Endodermal cell (in vitro differentiated cells): ENCODE results near the gene ST3GAL6. TPM values are rescaled to one million over a fixed set of nuclear protein-coding genes. Genes with fewer than 3 reads are reported as not detected.

Experiments used
- DNase-seq: peaks from one replicate; pipeline ENCODE4 v3.0.0-alpha.2; 2017
- H3K27ac ChIP-seq: 2 replicates; pipeline ENCODE4 v1.5.1; 2013; ENCODE audit warnings: mild to moderate bottlenecking, low read depth, low read length, moderate library complexity
- H3K27me3 ChIP-seq: 2 replicates; pipeline ENCODE4 v1.6.1; 2013; ENCODE audit warnings: mild to moderate bottlenecking, low read length, moderate library complexity; ENCODE audit not compliant: insufficient read depth, control insufficient read depth, poor library complexity, severe bottlenecking
- H3K36me3 ChIP-seq: 2 replicates; pipeline ENCODE4 v1.7.0; 2013; ENCODE audit warnings: mild to moderate bottlenecking, low read length, moderate library complexity; ENCODE audit not compliant: control insufficient read depth, insufficient read depth
- H3K4me1 ChIP-seq: one replicate; pipeline ENCODE4 v1.7.0; 2013; ENCODE audit warnings: low read length; ENCODE audit not compliant: control insufficient read depth, insufficient read depth
- H3K4me3 ChIP-seq: 2 replicates; pipeline ENCODE4 v1.5.1; 2013; ENCODE audit warnings: mild to moderate bottlenecking, low read length, moderate library complexity
- H3K9ac ChIP-seq: 2 replicates; pipeline ENCODE4 v1.6.1; 2013; ENCODE audit warnings: mild to moderate bottlenecking, low read length, moderate library complexity; ENCODE audit not compliant: poor library complexity, severe bottlenecking; ENCODE audit errors: extremely low read depth
- H3K9me3 ChIP-seq: 2 replicates; pipeline ENCODE4 v1.6.1; 2013; ENCODE audit warnings: mild to moderate bottlenecking, low read length, moderate library complexity; ENCODE audit not compliant: control insufficient read depth
- H3K27ac Mint-ChIP-seq: 2 replicates; pipeline ENCODE4 v1.8.0; 2020; ENCODE audit warnings: mixed read lengths
- H3K27me3 Mint-ChIP-seq: 2 replicates; pipeline ENCODE4 v1.8.0; 2021; ENCODE audit warnings: mild to moderate bottlenecking, mixed read lengths; ENCODE audit not compliant: insufficient read depth
- H3K36me3 Mint-ChIP-seq: 2 replicates; pipeline ENCODE4 v1.8.0; 2020; ENCODE audit warnings: low read depth, mixed read lengths
- H3K4me1 Mint-ChIP-seq: 2 replicates; pipeline ENCODE4 v1.8.0; 2020; ENCODE audit warnings: mixed read lengths
- H3K4me3 Mint-ChIP-seq: 2 replicates; pipeline ENCODE4 v1.8.0; 2020; ENCODE audit warnings: mild to moderate bottlenecking, moderate library complexity, mixed read lengths
- H3K9me3 Mint-ChIP-seq: 2 replicates; pipeline ENCODE4 v1.8.0; 2020; ENCODE audit warnings: mild to moderate bottlenecking, mixed read lengths
- CTCF ChIP-seq: fragments of 200-600 bp; sonication (generic); conservative IDR thresholded peaks from 2 replicates; pipeline ENCODE4 v1.5.0; 2021; ENCODE audit warnings: antibody characterized with exemption, mild to moderate bottlenecking
- WGBS, 2 experiments: methylation state at CpG; one replicate each; pipeline versions ENCODE4 v1.1.5 to v1.1.7; 2013; ENCODE audit warnings: missing lambda C conversion rate in 2 of 2, mixed read lengths in 1 of 2; ENCODE audit not compliant: insufficient coverage in 1 of 2, insufficient read length in 1 of 2; 5-methylcytosine and 5-hydroxymethylcytosine counted together
- total RNA-seq, 2 donors: library from RNA; stranded (reverse); fragmentation: NEBNext Ultra II Directional in 1 of 2; extraction: Animal tissue kit (Norgen Biotek cat#: 25700) in 1 of 2; gene quantifications; 2 replicates in 1 of 2; 3 replicates in 1 of 2; pipeline ENCODE4 v1.2.1, GENCODE V29; 2021

Gene ST3GAL6
- total RNA-seq, 2 donors from 2014 or later: 8.1 to 9.9 TPM

- H3K27me3 Mint-ChIP-seq: peaks cover 34% of the 10 kb centered on the region
- Histone ChIP-seq H3K27me3 (peaks cover 20% of the 10 kb centered on the region), H3K9ac (no peak overlapping the region), H3K4me1 (no peaks in the 10 kb centered on the region), H3K4me3 (no peak overlapping the region), H3K27ac (no peak overlapping the region), H3K36me3 (no peaks in the 10 kb centered on the region), H3K9me3 (no peaks in the 10 kb centered on the region)
- no peak overlapping the region for H3K4me3 Mint-ChIP-seq
- DNase-seq: no peak
- TF ChIP-seq CTCF: no peak
- H3K36me3 Mint-ChIP-seq: no peaks in the 10 kb centered on the region
- H3K9me3 Mint-ChIP-seq: no peaks in the 10 kb centered on the region
- no peak overlapping the region for H3K27ac Mint-ChIP-seq
- peaks cover 3% of the 10 kb centered on the region for H3K4me1 Mint-ChIP-seq
Observed at GRCh38 chr3:98739266-98739665, 23.9 kb upstream of the ST3GAL6 start.

GRCh38 chr3:98740324-98740723 is 22.8 kb upstream of the ST3GAL6 start:
- no peaks in the 10 kb centered on the region for H3K36me3 Mint-ChIP-seq
- H3K27me3 Mint-ChIP-seq: peaks cover 28% of the 10 kb centered on the region
- Histone ChIP-seq H3K27me3 (peaks cover 9% of the 10 kb centered on the region), H3K4me1 (no peaks in the 10 kb centered on the region), H3K27ac (no peak overlapping the region), H3K9ac (no peak overlapping the region), H3K9me3 (no peaks in the 10 kb centered on the region), H3K36me3 (no peaks in the 10 kb centered on the region), H3K4me3 (no peak overlapping the region)
- TF ChIP-seq CTCF: no peak
- no peak for DNase-seq
- 95 to 96% methylated on average over 2 to 4 of the region's 4 CpGs for WGBS, 2 experiments
- H3K27ac Mint-ChIP-seq: no peak overlapping the region
- H3K9me3 Mint-ChIP-seq: no peaks in the 10 kb centered on the region
- H3K4me1 Mint-ChIP-seq: peaks cover 3% of the 10 kb centered on the region
- H3K4me3 Mint-ChIP-seq: no peak overlapping the region

GRCh38 chr3:98741121-98741716 is 21.9 kb upstream of the ST3GAL6 start:
- no peak overlapping the region for H3K27ac Mint-ChIP-seq
- peaks cover 5% of the 10 kb centered on the region for H3K4me1 Mint-ChIP-seq
- TF ChIP-seq CTCF: no peak
- DNase-seq: no peak
- peaks cover under 1% of the 10 kb centered on the region for H3K27me3 ChIP-seq
- H3K4me3 ChIP-seq: no peak overlapping the region
- 93 to 96% methylated on average over 4 to 5 of the region's 5 CpGs for WGBS, 2 experiments
- no peaks in the 10 kb centered on the region for H3K9me3 Mint-ChIP-seq
- H3K36me3 Mint-ChIP-seq: no peaks in the 10 kb centered on the region
- no peaks in the 10 kb centered on the region for H3K4me1 ChIP-seq
- H3K9me3 ChIP-seq: no peaks in the 10 kb centered on the region
- no peak overlapping the region for H3K9ac ChIP-seq
- no peak overlapping the region for H3K27ac ChIP-seq
- H3K4me3 Mint-ChIP-seq: no peak overlapping the region
- no peaks in the 10 kb centered on the region for H3K36me3 ChIP-seq
- peaks cover 20% of the 10 kb centered on the region for H3K27me3 Mint-ChIP-seq
